NCI-H2029 treated with DMSO at 0.1 percent for 48 hours (cell line): ENCODE data around the gene KIAA1217.
"Not testable (repeated sequence)": the region's sequence is repeated elsewhere in the genome, so short reads cannot be mapped to it uniquely, and the experiment has no call there.

ENCODE experiments used
- DNase-seq: peaks from one replicate; lab custom pipeline; 2025; lab: John Stamatoyannopoulos, UW

Gene KIAA1217

DNA sequence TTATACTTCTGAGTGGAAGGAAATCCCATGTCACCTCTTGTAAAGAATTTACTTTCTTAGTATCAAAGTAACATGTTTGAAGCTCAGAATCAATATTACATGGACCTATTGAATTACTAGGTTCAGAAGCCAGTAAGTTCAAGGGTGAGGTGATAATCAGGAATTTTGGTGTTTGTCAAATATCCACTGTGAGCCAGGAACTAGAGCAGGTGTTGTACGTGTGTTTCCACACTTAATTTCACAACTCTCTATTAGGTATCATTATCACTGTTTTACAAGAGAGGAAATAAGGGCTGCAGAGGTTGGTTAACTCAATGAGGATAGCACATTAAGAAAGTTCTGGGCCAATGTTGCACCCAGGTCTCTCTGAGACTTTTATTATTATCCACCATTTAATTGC lies 130.4 kb downstream of the KIAA1217 start:
- no peak for DNase-seq

DNA sequence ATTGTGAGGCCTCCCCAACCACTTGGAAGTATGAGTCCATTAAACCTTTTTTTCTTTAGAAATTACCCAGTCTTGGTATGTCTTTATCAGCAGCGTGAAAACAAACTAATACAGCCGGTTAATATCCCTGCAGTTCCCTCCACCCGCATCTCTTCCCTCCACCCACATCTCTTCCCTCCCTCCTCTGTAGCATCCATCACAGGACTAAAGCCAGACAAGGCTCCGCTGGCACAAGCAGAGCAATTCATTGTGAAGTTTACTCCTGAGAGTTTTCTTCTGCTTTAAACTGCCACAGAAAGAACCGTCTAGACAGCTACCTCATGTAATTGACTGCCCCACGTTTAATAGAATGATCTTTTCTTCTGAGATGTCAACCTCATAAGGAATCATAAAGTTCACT lies 131.5 kb downstream of the KIAA1217 start:
- no peak for DNase-seq

DNA sequence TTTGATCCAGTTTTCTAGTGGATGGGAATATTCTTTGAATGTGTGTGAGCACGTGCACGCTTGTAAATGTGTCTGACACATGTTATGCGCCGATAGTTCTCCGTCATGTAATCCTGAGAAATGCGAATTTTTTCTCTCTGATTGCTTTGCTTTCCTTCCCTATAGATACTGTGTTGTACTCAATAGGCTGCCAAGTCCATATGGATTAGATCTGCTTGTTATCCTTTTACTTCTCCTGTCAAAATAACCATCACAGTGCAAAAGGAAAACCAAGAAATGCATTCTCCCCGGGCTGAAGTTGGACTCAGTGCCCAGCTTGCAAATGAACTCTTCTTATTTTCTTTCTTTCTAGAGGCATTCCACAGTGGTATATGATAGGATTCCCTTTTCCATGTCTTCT lies 131.9 kb downstream of the KIAA1217 start:
- no peak for DNase-seq

DNA sequence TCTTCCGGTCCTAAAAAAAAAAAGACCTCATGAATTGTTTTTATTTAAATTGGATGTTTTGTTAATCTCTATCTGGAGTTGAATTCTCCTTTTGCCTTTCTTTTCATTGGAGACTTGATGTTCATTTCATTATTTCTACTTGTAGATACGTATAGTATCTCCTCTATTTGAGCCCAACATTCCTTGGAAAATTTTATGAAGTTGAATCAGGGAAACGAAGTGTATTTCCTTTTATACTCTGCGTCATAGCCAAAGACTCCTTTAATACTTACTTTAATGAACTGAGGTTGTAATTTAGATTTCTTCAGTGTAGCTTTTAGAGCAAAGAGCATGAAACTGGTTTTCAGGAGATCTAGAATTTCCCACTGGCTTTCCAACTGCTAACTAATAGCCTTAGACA lies 132.4 kb downstream of the KIAA1217 start:
- DNase-seq = no peak

DNA sequence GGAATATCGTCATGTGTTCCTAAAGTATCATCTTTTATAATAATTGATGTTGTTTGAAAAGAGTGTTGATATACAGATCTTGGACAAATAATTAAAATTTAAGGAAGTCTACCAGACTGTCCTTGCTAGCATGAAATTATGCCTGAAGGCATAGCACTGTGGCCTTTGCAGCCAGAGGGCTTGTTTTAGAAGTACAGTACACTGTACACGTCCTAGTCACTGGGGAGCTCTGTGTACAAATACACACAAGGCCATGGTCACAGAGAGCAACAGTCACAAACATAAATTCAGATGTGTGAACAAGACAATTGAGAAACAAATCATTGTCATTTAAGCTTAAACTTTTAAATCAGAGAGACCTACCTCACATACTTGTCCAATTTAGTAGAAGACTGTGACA lies 133.0 kb downstream of the KIAA1217 start:
- DNase-seq = no peak

DNA sequence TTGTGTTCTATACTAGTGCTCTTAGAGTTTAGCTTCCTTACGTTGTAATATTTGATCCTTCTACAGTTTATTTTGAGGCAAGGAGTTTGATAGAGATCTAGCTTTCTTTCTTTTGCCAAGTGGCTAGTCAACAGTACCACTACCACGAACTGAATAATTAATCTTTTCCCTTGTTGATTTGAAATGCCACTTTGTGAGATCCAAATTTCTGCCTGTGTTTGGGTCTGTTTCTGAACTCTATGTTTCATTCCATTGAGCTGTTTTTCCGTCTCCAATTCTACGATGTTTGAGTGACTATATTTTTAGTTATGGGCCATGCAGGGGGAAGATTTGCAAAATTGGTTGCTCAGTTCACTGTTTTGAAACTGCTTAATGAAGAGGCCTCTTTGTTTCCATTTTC lies 134.7 kb downstream of the KIAA1217 start:
- DNase-seq = no peak

DNA sequence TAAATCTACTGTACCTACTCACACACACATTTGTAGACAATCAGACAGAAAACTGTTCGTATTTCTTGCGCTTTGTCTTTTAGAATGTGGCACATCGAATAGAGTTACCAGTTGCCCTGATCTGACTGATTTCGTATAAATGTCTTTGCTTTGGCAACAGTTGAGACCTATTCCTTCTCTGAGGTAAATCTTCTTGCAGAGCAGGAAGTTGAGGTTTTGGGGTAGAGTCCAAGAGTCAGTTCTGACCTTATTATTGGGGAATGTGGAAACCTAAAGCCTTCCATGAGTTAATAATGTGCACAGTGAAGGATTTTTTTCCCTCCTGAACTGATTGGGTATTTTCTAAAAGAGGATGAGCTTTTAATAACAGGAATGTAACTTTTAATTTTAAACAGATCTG lies 135.3 kb downstream of the KIAA1217 start:
- DNase-seq = no peak

DNA sequence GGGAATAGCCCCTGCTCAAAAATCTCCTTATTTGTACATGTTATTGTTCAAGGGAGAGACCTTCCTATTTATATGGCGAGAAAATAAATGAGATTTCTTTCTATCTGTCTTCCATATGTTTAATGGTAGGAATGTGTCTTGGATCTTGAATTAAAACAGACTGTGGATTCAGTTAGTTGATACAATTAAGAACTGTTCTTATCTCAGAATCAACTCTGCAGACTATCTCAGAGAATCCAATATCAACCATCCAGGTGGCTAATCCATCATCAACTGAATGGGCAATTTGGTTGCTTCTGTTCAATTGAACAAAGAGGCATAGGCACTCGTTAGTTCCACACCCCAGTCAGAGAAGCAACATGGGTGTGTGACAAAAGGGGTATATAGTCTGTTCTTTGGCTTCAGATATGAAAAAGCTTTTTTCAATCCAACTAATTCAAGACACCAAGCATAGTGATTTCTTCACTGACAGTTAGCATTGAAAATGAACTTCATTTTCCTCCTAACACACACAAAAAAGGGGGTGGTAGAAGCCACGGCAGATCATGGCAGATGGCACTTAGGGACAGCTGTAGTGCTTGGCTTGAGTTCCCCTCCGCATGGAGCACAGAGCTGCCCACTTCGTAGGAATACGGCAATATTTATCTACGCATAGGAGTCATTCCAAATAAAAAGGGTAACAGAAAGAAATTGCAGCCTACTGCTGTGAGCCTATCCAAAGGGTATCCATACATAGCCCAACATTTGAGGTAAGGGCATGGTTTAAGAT lies 135.9 kb downstream of the KIAA1217 start:
- DNase-seq = no peak

DNA sequence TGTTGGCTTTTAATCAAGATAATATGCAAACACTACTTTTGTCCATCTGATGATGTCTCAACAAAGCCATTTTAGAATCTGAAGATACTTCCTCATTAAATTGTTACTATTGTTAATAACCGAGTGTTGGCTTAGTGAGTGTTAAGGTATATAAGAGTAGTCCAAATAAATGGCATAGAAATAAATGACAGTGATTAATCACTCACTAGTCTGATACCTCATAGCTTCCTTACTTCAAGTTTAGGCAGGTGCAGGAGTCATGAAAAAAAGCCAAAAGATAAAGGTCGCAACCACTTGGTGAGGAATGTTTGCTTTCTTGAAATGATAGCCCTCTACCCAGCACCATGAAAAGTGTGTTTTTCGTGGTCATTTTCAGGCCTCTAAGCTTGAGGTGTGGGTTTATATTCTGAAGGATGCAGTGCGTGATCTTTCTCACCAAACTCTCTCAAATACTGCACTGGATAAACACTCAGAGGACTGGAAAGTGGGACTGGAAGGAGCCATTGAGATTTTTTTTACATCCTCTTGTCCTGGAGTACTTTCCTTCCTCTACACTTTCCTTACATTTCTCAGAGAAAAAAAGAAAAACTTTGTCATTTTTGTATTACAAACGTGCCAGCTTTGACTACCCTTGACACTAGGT lies 138.1 kb downstream of the KIAA1217 start:
- peak; percentile 12 for DNase-seq

DNA sequence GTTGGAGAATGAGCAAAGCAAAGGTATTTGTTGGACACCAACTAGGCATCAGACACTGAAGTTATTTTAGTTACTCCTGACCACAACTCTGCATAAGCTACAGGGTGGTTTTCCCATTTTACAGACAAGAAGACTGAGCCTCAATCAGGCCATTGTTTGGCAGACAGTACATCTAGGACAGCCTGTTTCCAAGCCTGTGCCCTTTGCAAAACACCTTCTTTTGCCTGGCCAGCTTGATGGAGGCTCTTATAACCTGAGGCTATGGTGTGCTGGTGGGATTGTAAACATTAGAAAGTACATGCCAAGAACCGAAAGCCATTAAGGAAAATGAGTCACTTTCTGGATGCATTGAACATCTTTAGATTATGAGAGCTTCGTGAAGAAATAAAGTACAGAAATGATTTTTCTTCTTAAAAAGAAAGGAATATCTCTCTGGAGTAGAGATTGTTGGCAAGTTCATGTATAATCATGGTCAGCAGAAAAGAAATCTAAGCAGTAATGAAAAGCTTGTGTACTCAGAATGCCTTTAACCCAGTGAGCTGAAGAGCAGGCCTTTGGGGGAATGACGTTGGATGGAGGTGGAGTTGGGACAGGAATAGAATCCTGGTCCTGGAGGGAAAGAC lies 140.6 kb downstream of the KIAA1217 start:
- no peak for DNase-seq

DNA sequence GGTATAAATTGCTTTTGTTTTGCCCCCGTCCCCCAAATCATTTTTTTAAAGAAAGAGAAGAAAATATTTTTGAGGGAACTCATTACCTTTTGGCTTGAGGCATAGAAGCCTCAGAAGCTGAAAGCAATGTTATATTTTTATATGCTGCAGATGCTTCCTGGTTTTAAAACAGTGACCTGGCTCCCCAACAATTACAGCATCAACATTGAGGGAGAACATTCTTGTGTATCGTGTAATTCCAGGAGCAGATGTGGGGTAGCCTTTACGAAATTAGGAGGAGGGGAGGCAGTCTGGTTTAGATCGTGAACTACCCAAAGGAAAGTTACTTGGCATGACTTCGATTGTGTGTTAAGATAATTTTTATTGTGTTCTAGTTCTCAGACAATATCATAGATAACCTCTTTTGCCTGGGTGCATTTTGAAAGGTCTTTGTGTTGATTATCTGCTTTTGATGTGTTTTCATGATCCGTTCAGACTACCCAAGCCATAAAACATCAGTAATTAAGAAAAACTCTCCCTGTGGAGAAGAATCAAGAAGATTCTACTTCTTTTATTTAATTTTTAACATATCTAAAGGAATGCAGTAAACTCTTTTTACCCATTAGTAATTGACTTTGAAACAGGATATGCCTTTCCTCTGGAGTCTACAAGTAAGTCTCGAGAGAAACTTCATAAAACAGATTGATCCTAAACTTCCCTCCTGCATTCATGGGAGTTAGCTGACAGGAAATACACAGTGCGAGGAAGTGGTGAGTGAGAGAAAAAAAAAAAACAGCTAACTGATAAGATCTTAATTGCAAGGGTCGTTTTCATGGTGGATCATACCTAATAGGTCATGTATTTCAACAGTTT lies 141.4 kb downstream of the KIAA1217 start:
- DNase-seq = no peak

DNA sequence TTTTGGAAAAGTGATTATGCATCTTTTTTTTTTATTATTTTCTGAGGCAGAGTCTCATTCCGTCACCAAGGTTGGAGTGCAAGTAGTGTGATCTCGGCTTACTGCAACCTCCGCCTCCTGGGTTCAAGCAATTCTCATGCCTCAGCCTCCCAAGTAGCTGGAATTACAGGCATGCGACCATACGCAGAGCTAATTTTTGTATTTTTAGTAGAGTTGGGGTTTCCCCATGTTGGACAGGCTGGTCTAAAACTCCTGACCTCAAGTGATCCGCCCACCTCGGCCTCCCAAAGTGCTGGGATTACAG lies 141.9 kb downstream of the KIAA1217 start:
- not testable (repeated sequence) for DNase-seq

DNA sequence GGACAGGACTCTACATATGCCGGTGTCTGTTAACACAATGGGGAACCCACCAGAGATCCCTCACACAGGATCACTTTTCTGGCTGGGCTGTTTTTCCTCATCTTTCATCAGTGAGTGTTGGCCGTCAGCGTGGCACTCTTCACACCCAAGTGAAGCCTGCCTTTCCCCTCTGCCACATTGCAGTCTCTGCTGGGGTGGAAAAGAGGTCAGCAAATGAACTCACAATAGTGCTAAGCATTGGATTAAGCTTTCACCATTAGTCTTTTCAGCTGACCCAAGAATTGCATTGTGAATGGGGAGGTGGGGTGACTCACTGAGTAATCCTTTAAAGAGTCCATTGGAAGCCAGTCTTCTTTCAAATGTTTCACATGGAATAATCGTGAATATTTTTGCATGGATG lies 143.0 kb downstream of the KIAA1217 start:
- no peak for DNase-seq

DNA sequence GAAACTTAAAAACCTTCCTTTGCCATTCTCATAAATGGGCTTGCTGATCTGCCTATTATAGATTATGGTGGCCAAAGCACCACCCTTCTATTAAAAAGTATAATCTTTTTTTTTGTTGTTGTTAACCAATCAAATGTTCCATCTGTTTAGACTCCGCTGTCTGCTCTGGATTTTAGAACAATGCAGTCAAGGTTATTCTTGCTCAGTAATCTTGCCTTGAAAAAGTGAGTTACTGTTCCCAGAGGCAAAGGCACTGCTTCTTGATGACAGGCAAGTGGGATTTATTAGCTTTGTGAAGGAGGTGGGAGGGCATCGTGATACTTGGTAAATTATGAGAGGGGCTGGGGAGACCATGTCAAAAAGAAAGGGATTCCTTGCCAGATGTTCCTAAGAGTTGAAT lies 143.5 kb downstream of the KIAA1217 start:
- DNase-seq = no peak

DNA sequence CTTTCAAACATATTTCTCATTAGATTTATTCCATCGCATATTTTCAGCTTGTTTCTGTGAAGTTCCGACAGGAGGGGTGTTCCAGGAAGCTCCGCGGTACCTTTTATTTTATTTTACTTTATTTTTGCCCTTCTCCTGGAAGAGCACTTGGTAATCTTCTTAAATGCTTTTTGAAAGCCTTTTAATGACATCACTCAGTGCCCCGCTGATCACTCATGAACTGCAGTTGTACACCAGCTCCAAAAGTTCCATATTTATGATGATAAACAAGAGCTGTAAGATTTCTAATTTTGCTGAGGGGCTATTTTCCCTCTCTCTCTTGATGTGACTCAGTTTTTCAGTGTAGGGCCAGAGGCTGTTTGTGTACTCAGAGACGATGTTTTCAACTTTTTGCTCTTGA lies 144.4 kb downstream of the KIAA1217 start:
- no peak for DNase-seq

DNA sequence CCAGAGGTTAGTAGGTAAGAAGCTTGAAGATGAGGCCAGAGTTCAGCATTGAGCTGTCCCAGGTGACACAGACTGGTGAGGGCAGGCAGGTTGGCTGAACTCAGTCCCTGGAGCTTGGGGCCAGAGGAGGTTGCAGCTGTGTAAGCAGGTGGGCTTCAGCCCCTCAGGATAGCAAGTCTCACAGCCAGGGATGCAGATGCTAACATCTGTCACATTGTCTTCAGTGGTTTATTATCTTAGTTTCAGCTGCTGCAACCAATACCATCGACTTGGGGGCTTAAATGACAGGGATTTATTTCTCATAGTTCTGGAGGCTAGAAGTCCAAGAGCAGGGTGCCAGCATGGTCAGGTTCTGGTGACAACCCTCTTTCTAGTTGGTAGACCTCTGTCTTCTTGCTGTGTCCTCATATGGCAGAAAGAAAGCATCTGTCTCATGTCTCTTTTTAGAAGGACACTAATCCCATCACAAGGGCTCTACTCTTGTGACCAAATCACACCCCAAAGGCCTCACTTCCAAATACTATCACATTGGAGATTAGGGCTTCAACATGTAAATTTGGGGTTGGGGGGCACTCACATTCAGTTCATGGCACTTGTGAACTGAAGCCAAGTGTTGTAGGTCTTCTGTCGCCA lies 146.2 kb downstream of the KIAA1217 start:
- no peak for DNase-seq

DNA sequence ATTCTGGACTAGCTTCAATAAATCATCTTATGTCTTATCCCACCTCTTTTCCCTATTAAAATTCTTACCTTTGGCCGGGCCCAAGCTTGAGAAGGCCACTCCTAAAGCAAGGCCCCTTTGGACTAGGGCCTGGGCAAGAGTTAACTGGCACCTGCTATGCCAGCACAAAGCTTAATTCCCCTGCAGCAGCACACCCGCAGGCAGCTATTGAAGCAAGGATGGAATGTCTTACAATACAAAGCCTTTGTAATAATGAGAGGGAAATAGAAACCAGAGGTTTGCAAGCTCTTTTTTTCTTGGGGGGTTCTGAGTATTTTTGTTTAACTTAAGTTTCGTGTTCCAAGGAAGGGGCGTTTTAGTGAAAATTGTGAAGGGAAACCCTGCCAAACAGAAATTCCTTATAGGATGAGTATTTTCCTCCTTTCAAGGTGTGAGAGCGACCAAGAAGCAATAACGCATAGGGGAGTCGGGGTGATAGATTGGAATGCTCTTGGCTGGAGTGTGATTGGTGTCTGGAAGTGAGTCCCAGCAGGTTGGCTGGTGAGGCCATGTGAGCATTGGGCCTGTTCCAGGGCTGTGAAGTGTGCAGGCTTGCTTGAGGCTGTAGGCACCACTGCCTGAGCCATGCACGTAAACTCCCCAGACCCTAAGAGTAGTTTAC lies 148.5 kb downstream of the KIAA1217 start:
- no peak for DNase-seq

DNA sequence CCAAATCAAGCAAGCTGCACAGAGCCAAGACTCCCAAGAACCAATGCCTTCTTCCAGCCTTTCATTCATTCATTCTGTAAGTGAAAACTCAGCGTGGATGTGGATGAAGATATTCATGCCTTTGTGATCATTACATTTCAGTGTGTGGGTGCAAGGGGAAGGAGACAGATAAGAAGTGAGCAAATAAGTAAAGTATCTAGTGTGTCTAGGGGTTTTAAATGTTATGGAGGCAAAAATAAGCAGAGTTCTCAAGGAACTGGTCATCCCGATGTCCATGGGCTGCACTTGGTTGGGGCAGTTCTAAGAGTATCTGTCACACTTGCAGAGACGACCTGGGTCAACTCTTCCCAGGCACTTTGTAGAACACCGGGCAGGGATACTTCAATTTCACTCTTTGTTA lies 149.1 kb downstream of the KIAA1217 start:
- no peak for DNase-seq

DNA sequence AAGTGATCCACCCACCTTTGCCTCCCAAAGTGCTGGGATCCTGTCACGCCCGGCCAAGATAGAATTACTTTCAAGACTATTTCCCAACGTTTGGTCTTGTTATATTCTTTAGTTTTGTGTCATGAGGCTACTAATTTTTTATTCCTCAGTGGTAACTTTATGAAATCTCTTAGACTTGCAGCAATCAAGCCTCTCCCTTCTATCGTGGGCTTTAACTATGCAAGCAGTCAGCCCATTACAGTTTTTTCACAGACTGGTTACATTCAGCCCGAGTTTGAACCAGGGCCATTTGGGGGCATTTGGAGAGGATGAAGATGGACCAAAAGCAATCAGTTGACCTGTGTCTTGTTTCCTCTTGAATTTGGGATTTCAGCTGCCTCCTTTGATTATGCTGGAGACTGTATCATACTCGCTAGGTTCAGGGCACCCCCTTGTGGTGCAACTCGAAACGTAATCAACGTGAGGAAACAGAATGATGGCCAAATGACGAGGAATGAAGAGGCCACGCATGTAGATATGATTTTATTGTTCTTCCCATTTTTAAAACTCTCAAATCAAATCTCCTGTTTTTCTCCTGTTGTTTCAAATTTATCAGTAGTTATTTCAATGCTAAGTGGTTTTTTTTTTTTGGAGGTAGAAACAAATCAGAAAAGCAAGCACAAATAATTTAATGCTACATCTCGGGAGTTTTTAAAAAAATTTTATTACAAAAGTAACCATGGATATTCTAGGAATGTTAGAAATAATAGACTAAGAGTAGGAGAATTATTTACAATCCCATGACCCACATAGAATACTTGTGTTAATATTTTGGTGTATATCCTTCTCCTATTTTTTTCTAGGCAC lies 151.6 kb downstream of the KIAA1217 start:
- DNase-seq = peak; percentile 15

DNA sequence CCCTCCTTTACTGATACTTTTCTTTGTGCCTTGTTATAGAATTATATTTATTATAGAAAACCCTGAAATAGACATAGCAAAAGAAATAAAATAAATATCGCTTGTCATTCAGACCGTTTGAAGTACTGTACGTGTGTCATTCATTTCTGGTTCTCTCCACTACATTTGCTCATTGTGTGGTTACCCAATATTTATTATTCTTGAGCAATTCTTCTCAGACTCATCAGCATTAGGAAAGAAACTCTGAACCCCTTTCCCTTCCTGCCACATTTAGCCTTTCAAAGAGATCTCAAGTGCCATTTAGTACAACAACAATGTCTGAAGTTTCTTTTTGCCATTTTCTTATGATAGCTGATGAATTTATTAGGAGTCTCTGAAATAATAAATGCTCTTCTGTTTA lies 154.1 kb downstream of the KIAA1217 start:
- no peak for DNase-seq

DNA sequence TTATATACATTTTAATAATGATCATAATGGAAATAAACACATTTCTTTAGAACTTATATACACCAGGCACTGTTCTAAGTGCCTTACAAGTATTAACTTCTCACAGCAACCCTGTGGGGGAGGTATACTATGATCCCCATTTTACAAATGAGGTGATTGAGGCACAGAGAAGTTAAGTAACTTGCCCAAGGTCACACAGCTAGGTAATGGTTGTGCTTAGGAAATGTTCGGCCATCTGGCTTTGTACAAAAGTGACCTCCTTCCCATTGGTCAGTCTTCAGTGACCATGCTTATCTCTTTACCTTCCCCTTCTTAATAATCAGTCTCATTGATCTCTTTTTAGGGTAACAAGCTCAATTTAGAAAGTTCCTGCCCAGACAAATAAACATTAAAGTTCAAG lies 158.8 kb downstream of the KIAA1217 start:
- no peak for DNase-seq
